Measurements from ENCODE around the gene ATG16L1.

The ATG16L1 gene

GRCh38 chr2:233336541-233336940 lies 85.1 kb downstream of the ATG16L1 start:
- H3K9me3 ChIP-seq (ENCODE audit: control insufficient read depth in 2 of 2, low read length in 2 of 2), result no peaks in the 10 kb centered on the region
- H3K4me1 ChIP-seq (ENCODE audit: control insufficient read depth in 2 of 2, insufficient read depth in 2 of 2, low read length in 2 of 2), result peaks cover 14 to 20% of the 10 kb centered on the region in 2 donors
- H3K4me3 ChIP-seq (ENCODE audit: low read length in 2 of 2), result no peak overlapping the region
- H3K9ac ChIP-seq (ENCODE audit: low read depth in 1 of 2, low read length in 2 of 2), result peak overlapping the region in 1 of 2 donors; percentile 26
- H3K27me3 ChIP-seq (ENCODE audit: control insufficient read depth in 2 of 2, insufficient read depth in 2 of 2, low read length in 2 of 2), result no peaks in the 10 kb centered on the region
- no peaks in the 10 kb centered on the region for H3K36me3 ChIP-seq (ENCODE audit: control insufficient read depth in 2 of 2, insufficient read depth in 2 of 2, low read length in 2 of 2)
- H3K27ac ChIP-seq (ENCODE audit: low read depth in 2 of 2, low read length in 2 of 2), result peak overlapping the region; percentile 52 to 65

- no peak overlapping the region for H3K9ac ChIP-seq (ENCODE audit: low read depth in 1 of 2, low read length in 2 of 2)
- H3K9me3 ChIP-seq (ENCODE audit: control insufficient read depth in 2 of 2, low read length in 2 of 2), result no peaks in the 10 kb centered on the region
- H3K27me3 ChIP-seq (ENCODE audit: control insufficient read depth in 2 of 2, insufficient read depth in 2 of 2, low read length in 2 of 2), result no peaks in the 10 kb centered on the region
Measured at GRCh38 chr2:233338046-233338445, 86.6 kb downstream of the ATG16L1 start.

GRCh38 chr2:233338812-233339368 lies 87.4 kb downstream of the ATG16L1 start:
- Histone ChIP-seq H3K27ac (ENCODE audit: low read depth in 2 of 2, low read length in 2 of 2) (no peak overlapping the region), H3K9ac (ENCODE audit: low read depth in 1 of 2, low read length in 2 of 2) (no peak overlapping the region), H3K36me3 (ENCODE audit: control insufficient read depth in 2 of 2, insufficient read depth in 2 of 2, low read length in 2 of 2) (no peaks in the 10 kb centered on the region), H3K9me3 (ENCODE audit: control insufficient read depth in 2 of 2, low read length in 2 of 2) (no peaks in the 10 kb centered on the region), H3K27me3 (ENCODE audit: control insufficient read depth in 2 of 2, insufficient read depth in 2 of 2, low read length in 2 of 2) (no peaks in the 10 kb centered on the region), H3K4me1 (ENCODE audit: control insufficient read depth in 2 of 2, insufficient read depth in 2 of 2, low read length in 2 of 2) (peaks cover 6 to 20% of the 10 kb centered on the region in 2 donors), H3K4me3 (ENCODE audit: low read length in 2 of 2) (no peak overlapping the region)

More at GRCh38 chr2:233338046-233338445, 86.6 kb downstream of the ATG16L1 start:
- no peaks in the 10 kb centered on the region for H3K36me3 ChIP-seq (ENCODE audit: control insufficient read depth in 2 of 2, insufficient read depth in 2 of 2, low read length in 2 of 2)
- peaks cover 13 to 20% of the 10 kb centered on the region in 2 donors for H3K4me1 ChIP-seq (ENCODE audit: control insufficient read depth in 2 of 2, insufficient read depth in 2 of 2, low read length in 2 of 2)
- H3K27ac ChIP-seq (ENCODE audit: low read depth in 2 of 2, low read length in 2 of 2), result no peak overlapping the region
- H3K4me3 ChIP-seq (ENCODE audit: low read length in 2 of 2), result no peak overlapping the region

GRCh38 chr2:233339427-233339826 lies 88.0 kb downstream of the ATG16L1 start:
- H3K9me3 ChIP-seq (ENCODE audit: control insufficient read depth in 2 of 2, low read length in 2 of 2), result no peaks in the 10 kb centered on the region
- H3K27ac ChIP-seq (ENCODE audit: low read depth in 2 of 2, low read length in 2 of 2), result no peak overlapping the region
- peaks cover 4 to 20% of the 10 kb centered on the region in 2 donors for H3K4me1 ChIP-seq (ENCODE audit: control insufficient read depth in 2 of 2, insufficient read depth in 2 of 2, low read length in 2 of 2)
- no peak overlapping the region for H3K4me3 ChIP-seq (ENCODE audit: low read length in 2 of 2)
- H3K9ac ChIP-seq (ENCODE audit: low read depth in 1 of 2, low read length in 2 of 2), result no peak overlapping the region
- H3K36me3 ChIP-seq (ENCODE audit: control insufficient read depth in 2 of 2, insufficient read depth in 2 of 2, low read length in 2 of 2), result no peaks in the 10 kb centered on the region
- H3K27me3 ChIP-seq (ENCODE audit: control insufficient read depth in 2 of 2, insufficient read depth in 2 of 2, low read length in 2 of 2), result no peaks in the 10 kb centered on the region

- no peaks in the 10 kb centered on the region for H3K9me3 ChIP-seq (ENCODE audit: control insufficient read depth in 2 of 2, low read length in 2 of 2)
- no peaks in the 10 kb centered on the region for H3K36me3 ChIP-seq (ENCODE audit: control insufficient read depth in 2 of 2, insufficient read depth in 2 of 2, low read length in 2 of 2)
- no peak overlapping the region for H3K9ac ChIP-seq (ENCODE audit: low read depth in 1 of 2, low read length in 2 of 2)
- H3K27ac ChIP-seq (ENCODE audit: low read depth in 2 of 2, low read length in 2 of 2), result no peak overlapping the region
- H3K4me1 ChIP-seq (ENCODE audit: control insufficient read depth in 2 of 2, insufficient read depth in 2 of 2, low read length in 2 of 2), result peaks cover 0 to 15% of the 10 kb centered on the region in 2 donors
- no peaks in the 10 kb centered on the region for H3K27me3 ChIP-seq (ENCODE audit: control insufficient read depth in 2 of 2, insufficient read depth in 2 of 2, low read length in 2 of 2)
- H3K4me3 ChIP-seq (ENCODE audit: low read length in 2 of 2), result no peak overlapping the region
Measured at GRCh38 chr2:233341296-233341695, 89.8 kb downstream of the ATG16L1 start.

GRCh38 chr2:233342301-233342700 lies 90.8 kb downstream of the ATG16L1 start:
- Histone ChIP-seq H3K4me3 (ENCODE audit: low read length in 2 of 2) (no peak overlapping the region), H3K9me3 (ENCODE audit: control insufficient read depth in 2 of 2, low read length in 2 of 2) (no peaks in the 10 kb centered on the region), H3K36me3 (ENCODE audit: control insufficient read depth in 2 of 2, insufficient read depth in 2 of 2, low read length in 2 of 2) (no peaks in the 10 kb centered on the region), H3K27ac (ENCODE audit: low read depth in 2 of 2, low read length in 2 of 2) (no peak overlapping the region), H3K4me1 (ENCODE audit: control insufficient read depth in 2 of 2, insufficient read depth in 2 of 2, low read length in 2 of 2) (peaks cover 0 to 8% of the 10 kb centered on the region in 2 donors), H3K9ac (ENCODE audit: low read depth in 1 of 2, low read length in 2 of 2) (no peak overlapping the region), H3K27me3 (ENCODE audit: control insufficient read depth in 2 of 2, insufficient read depth in 2 of 2, low read length in 2 of 2) (no peaks in the 10 kb centered on the region)

GRCh38 chr2:233343171-233343705 lies 91.8 kb downstream of the ATG16L1 start:
- Histone ChIP-seq H3K27me3 (ENCODE audit: control insufficient read depth in 2 of 2, insufficient read depth in 2 of 2, low read length in 2 of 2) (no peaks in the 10 kb centered on the region), H3K9ac (ENCODE audit: low read depth in 1 of 2, low read length in 2 of 2) (no peak overlapping the region), H3K9me3 (ENCODE audit: control insufficient read depth in 2 of 2, low read length in 2 of 2) (no peaks in the 10 kb centered on the region), H3K4me1 (ENCODE audit: control insufficient read depth in 2 of 2, insufficient read depth in 2 of 2, low read length in 2 of 2) (peaks cover 4 to 8% of the 10 kb centered on the region in 2 donors), H3K36me3 (ENCODE audit: control insufficient read depth in 2 of 2, insufficient read depth in 2 of 2, low read length in 2 of 2) (no peaks in the 10 kb centered on the region), H3K27ac (ENCODE audit: low read depth in 2 of 2, low read length in 2 of 2) (no peak overlapping the region), H3K4me3 (ENCODE audit: low read length in 2 of 2) (no peak overlapping the region)

All from mucosa of rectum (tissue), 2 donors.